Stomach smooth muscle (tissue), 2 donors: Measurements from ENCODE around the gene CHD9.

Experiments
- H3K27ac ChIP-seq: one replicate; pipeline ENCODE4 v1.7.0; 2013; ENCODE audit warnings: mild to moderate bottlenecking, low read length, inconsistent platforms
- H3K27me3 ChIP-seq, 2 donors: one replicate each; pipeline ENCODE4 v1.7.0; 2013; ENCODE audit warnings: low read length in 2 of 2; ENCODE audit not compliant: insufficient read depth in 2 of 2, control insufficient read depth in 1 of 2
- H3K36me3 ChIP-seq, 2 donors: one replicate each; pipeline ENCODE4 v1.7.0; 2013; ENCODE audit warnings: low read length in 2 of 2; ENCODE audit not compliant: control insufficient read depth in 2 of 2, insufficient read depth in 2 of 2
- H3K4me1 ChIP-seq: one replicate; pipeline ENCODE4 v1.7.0; 2013; ENCODE audit warnings: low read length; ENCODE audit not compliant: control insufficient read depth, insufficient read depth
- H3K4me3 ChIP-seq, 2 donors: one replicate each; pipeline ENCODE4 v1.7.0; 2013; ENCODE audit warnings: low read length in 2 of 2
- H3K9ac ChIP-seq, 2 donors: one replicate each; pipeline ENCODE4 v1.7.0; 2013; ENCODE audit warnings: low read length in 2 of 2, mild to moderate bottlenecking in 1 of 2
- H3K9me3 ChIP-seq, 2 donors: one replicate each; pipeline ENCODE4 v1.7.0; 2013; ENCODE audit warnings: low read length in 2 of 2; ENCODE audit not compliant: control insufficient read depth in 2 of 2
- donor health status: healthy.
- donor health status: Pancreatic carcinoma.

The CHD9 gene

GRCh38 chr16:53142823-53143568 lies 88.2 kb downstream of the CHD9 start:
- Histone ChIP-seq H3K9ac (no peak overlapping the region), H3K9me3 (no peaks in the 10 kb centered on the region), H3K4me1 (no peaks in the 10 kb centered on the region), H3K27me3 (no peaks in the 10 kb centered on the region), H3K27ac (no peak overlapping the region), H3K4me3 (no peak overlapping the region), H3K36me3 (no peaks in the 10 kb centered on the region)

GRCh38 chr16:53147500-53148065 lies 92.8 kb downstream of the CHD9 start:
- Histone ChIP-seq H3K27ac (no peak overlapping the region), H3K36me3 (no peaks in the 10 kb centered on the region)

GRCh38 chr16:53150769-53151168 lies 96.0 kb downstream of the CHD9 start:
- Histone ChIP-seq H3K27me3 (no peaks in the 10 kb centered on the region), H3K4me3 (no peak overlapping the region), H3K9ac (no peak overlapping the region), H3K9me3 (no peaks in the 10 kb centered on the region), H3K4me1 (no peaks in the 10 kb centered on the region), H3K36me3 (no peaks in the 10 kb centered on the region), H3K27ac (no peak overlapping the region)

More at GRCh38 chr16:53147500-53148065, 92.8 kb downstream of the CHD9 start:
- H3K9me3 ChIP-seq, result no peaks in the 10 kb centered on the region
- no peaks in the 10 kb centered on the region for H3K27me3 ChIP-seq
- no peak overlapping the region for H3K4me3 ChIP-seq
- H3K4me1 ChIP-seq, result no peaks in the 10 kb centered on the region
- no peak overlapping the region for H3K9ac ChIP-seq

DNA sequence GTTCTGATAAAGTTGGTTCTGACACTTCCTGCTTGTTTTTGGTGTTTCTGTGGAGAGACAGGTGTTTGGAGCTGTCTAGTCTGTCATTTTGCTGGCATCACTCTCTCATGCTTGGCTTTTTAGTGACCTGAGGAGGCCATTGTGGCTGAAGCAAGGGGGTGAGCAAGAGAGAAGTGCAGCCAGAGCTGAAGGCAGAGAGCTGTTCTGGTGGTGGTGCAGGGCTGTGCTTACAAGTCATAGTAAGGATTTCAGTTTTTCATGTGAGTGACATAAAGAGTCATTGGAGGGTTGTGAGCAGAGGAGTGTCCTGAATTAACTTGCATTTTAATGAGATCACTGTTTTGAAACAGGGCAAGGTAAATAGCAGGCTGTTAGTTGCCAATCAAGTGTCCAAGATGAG lies 97.5 kb downstream of the CHD9 start:
- peaks cover 7 to 14% of the 10 kb centered on the region in 2 donors for H3K36me3 ChIP-seq
- H3K4me1 ChIP-seq, result no peaks in the 10 kb centered on the region
- no peak overlapping the region for H3K27ac ChIP-seq
- no peaks in the 10 kb centered on the region for H3K27me3 ChIP-seq
- no peak overlapping the region for H3K4me3 ChIP-seq
- no peaks in the 10 kb centered on the region for H3K9me3 ChIP-seq
- H3K9ac ChIP-seq, result no peak overlapping the region

DNA sequence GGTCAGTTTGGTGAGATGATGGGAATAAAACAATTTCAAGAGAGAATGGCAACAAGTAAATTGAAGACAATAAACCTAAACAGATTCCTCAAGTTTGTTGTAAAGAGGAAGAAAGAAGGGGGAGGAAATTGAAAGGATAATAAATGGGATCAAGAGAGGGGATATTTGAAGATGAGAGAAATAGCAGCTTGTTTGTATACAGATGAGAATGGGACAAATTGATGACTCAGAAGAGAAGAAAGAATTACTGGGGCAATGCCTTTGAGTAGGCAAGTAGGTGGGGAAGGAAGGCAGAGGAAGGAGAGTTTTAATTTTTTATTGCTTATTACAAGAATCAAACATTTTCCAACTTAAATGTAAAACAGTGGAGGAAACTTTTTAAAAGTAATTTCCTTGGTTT lies 98.3 kb downstream of the CHD9 start:
- H3K27ac ChIP-seq, result no peak overlapping the region
- H3K9me3 ChIP-seq, result no peaks in the 10 kb centered on the region
- H3K4me1 ChIP-seq, result no peaks in the 10 kb centered on the region
- peaks cover 7 to 14% of the 10 kb centered on the region in 2 donors for H3K36me3 ChIP-seq
- H3K4me3 ChIP-seq, result no peak overlapping the region
- H3K27me3 ChIP-seq, result no peaks in the 10 kb centered on the region
- H3K9ac ChIP-seq, result no peak overlapping the region

DNA sequence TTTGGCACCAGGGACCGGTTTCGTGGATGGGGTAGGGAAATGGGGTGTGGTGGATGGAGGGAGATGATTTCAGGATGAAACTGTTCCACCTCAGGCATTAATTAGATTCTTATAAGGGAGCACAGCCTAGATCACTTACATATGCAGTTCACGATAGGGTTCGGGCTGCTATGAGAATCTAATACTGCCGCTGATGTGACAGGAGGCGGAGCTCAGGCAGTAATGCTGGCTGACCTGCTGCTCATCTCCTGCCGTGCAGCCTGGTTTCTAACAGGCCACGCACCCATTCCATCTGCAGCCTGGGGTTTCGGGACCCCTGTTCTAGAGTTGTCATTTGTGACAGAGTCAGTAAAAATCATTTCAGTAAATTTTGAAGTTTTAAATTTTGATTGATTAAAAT lies 99.7 kb downstream of the CHD9 start:
- no peak overlapping the region for H3K27ac ChIP-seq
- H3K4me1 ChIP-seq, result no peaks in the 10 kb centered on the region
- no peaks in the 10 kb centered on the region for H3K9me3 ChIP-seq
- peaks cover 7 to 14% of the 10 kb centered on the region in 2 donors for H3K36me3 ChIP-seq
- no peak overlapping the region for H3K9ac ChIP-seq
- H3K4me3 ChIP-seq, result no peak overlapping the region
- no peaks in the 10 kb centered on the region for H3K27me3 ChIP-seq

DNA sequence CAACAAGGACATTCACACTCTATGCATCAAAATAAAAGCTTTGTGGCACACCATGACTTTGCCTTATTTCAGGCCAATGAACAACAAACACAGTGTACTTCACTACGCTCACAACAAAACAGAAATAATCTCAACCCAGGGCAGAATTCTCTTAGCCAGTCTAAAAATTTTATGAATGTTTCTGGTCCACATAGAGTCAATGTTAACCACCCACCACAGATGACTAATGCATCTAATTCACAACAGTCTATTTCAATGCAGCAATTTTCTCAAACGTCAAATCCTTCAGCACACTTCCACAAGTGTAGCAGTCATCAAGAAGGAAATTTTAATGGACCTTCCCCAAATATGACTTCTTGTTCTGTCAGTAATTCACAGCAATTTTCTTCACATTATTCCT lies 101.7 kb downstream of the CHD9 start:
- Histone ChIP-seq H3K9me3 (no peaks in the 10 kb centered on the region), H3K9ac (no peak overlapping the region)

GRCh38 chr16:53159781-53160436 lies 105.1 kb downstream of the CHD9 start:
- H3K36me3 ChIP-seq, result peaks cover 7 to 14% of the 10 kb centered on the region in 2 donors
- H3K27me3 ChIP-seq, result no peaks in the 10 kb centered on the region
- H3K9me3 ChIP-seq, result no peaks in the 10 kb centered on the region
- H3K4me3 ChIP-seq, result no peak overlapping the region
- H3K27ac ChIP-seq, result no peak overlapping the region
- H3K4me1 ChIP-seq, result no peaks in the 10 kb centered on the region
- no peak overlapping the region for H3K9ac ChIP-seq

More for the DNA sequence above, 101.7 kb downstream of the CHD9 start:
- H3K4me3 ChIP-seq, result no peak overlapping the region
- H3K4me1 ChIP-seq, result no peaks in the 10 kb centered on the region
- H3K36me3 ChIP-seq, result peaks cover 7 to 14% of the 10 kb centered on the region in 2 donors
- H3K27ac ChIP-seq, result no peak overlapping the region
- no peaks in the 10 kb centered on the region for H3K27me3 ChIP-seq

GRCh38 chr16:53166099-53166498 lies 111.3 kb downstream of the CHD9 start:
- no peaks in the 10 kb centered on the region for H3K4me1 ChIP-seq
- no peak overlapping the region for H3K9ac ChIP-seq
- H3K36me3 ChIP-seq, result no peaks in the 10 kb centered on the region
- H3K27me3 ChIP-seq, result no peaks in the 10 kb centered on the region
- no peak overlapping the region for H3K4me3 ChIP-seq
- H3K27ac ChIP-seq, result no peak overlapping the region
- H3K9me3 ChIP-seq, result no peaks in the 10 kb centered on the region

DNA sequence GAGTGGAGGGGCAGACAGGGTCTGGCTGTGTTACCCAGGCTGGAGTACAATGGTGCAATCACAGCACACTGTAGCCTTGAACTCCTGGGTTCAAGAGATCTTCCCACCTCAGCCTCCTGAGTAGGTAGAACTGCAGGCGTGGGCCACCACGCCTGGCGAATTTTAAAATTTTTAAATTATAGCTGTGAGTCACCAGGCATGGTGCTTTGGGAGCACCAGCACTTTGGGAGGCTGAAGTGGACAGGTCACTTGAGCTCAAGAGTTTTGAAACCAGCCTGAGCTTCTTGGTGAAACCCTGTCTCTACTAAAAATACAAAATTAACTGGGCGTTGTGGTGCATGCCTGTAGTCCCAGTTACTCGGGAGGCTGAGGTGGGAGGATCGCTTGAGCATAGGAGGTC lies 114.0 kb downstream of the CHD9 start:
- Histone ChIP-seq H3K9ac (no peak overlapping the region), H3K4me1 (no peaks in the 10 kb centered on the region), H3K9me3 (no peaks in the 10 kb centered on the region)

DNA sequence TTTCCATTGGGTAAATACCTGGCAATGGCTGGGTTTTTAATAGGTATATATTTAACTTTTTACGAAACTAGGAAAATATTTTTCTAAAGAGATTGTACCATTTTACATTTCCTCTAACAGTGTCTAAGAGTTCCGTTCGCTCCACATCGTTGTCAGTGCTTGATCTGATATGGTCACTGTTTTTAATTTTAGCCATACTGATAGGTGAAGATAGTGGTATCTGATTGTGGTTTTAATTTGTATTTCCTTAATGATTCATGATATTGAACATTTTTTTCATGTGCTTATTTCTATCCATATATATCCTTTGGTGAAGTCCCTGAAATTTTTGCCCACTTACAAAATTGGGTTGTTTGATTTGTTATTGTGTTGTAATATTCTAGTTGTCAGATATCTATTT lies 117.7 kb downstream of the CHD9 start:
- Histone ChIP-seq H3K4me1 (no peaks in the 10 kb centered on the region), H3K36me3 (no peaks in the 10 kb centered on the region), H3K4me3 (no peak overlapping the region), H3K27me3 (no peaks in the 10 kb centered on the region), H3K9me3 (no peaks in the 10 kb centered on the region), H3K9ac (no peak overlapping the region), H3K27ac (no peak overlapping the region)

More for the DNA sequence above, 114.0 kb downstream of the CHD9 start:
- Histone ChIP-seq H3K4me3 (no peak overlapping the region), H3K36me3 (no peaks in the 10 kb centered on the region), H3K27ac (no peak overlapping the region), H3K27me3 (no peaks in the 10 kb centered on the region)
